GM21619 (cell line): ENCODE results near the gene ATAD1.
A peak's percentile ranks its signal among the peaks of the same experiment; 100 is the strongest.
"Not testable (repeated sequence)": the region's sequence is repeated elsewhere in the genome, so short reads cannot be mapped to it uniquely, and the experiment has no call there.

Source experiments
- ATAC-seq: cut with Tn5 transposase; IDR thresholded peaks from one replicate; pipeline ENCODE4 v1.9.1; 2021; ENCODE audit not compliant: unreplicated experiment

Gene ATAD1

DNA sequence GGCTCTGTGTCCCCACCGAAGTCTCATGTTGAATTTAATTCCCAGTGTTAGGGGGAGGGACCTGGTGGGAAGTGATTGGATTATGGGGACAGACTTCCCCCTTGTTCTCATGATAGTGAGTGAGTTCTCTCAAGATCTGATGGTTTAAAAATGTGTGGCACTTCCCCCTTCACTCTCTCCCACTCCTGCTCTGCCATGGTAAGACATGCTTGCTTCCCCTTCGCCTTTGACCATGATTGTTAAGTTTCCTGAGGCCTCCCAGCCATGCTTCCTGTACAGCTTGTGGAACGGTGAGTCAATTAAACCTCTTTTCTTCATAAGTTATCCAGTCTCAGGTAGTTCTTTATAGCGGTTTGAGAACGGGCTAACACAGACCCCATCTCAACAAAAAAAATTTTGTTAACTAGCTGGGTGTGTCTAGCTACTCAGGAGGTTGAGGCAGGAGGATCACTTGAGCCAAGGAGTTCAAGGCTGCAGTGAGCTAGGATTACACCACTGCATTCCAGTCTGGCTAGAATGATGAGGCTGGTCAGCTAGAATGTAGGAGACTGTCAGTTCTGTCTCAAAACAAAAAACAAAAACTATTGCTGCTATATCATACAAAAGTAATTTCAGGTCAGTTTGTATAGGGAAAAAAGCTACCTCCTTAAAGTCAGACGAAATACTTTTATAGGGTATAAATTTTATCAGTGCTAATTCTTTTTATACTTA is 57.7 kb downstream of the ATAD1 start:
- ATAC-seq = no peak

DNA sequence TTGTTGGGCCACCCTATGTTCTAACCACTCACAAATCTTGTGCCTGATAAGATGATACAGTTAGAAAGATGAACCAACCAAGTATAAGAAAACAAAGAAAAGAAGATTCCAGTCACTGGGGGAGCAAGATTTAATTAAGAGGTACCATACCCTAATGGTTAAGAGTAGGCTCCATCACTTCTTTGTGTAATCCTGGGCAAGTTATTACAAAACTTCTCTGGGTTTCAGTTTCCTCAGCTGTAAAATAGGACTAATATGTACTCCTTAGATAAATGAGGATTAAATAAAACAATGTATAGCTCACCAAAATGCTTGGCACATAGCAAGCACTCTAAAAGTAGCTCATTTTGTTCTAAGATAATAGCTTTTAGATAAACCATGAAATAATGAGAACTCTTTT is 58.5 kb downstream of the ATAD1 start:
- ATAC-seq = no peak

- ATAC-seq = no peak
Observed at GRCh38 chr10:87757685-87758084, 60.3 kb downstream of the ATAD1 start.

DNA sequence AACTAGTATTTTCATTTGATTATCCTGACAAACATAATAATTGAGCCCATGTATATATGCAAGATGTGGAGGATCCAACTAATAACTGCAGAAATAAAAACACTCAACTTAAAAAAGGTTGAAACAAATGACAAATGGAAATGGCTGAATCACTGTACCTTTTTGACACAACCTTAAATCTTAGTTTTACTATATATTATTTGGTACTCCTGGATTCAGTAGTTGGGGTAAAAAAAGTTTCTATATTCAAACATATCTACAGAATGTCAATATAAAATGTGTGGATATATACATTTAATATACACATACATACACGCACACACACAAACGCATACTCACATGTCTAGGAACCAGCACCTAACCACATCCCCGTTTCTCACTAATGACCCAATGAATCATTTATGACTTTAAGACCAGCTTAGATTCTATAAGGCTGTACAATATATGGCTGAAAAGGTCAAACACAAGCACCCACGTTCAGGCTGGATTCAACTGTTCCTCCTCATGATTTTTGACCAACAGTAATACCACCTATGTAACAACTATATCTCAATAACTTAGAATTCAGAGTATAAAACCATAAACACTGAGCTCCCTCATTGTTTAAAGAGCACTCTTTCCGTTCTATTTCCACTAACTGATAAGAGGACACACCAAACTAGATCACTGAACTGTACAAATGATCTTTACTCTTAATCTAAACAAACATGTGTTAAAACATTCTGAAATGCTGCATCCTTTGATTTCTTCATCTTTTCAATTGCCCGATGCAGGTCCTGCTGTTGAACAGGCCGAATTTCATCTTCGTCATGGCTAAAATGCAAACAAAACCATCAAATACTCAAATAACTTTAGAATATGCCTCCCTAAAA is 63.8 kb downstream of the ATAD1 start:
- ATAC-seq = no peak

DNA sequence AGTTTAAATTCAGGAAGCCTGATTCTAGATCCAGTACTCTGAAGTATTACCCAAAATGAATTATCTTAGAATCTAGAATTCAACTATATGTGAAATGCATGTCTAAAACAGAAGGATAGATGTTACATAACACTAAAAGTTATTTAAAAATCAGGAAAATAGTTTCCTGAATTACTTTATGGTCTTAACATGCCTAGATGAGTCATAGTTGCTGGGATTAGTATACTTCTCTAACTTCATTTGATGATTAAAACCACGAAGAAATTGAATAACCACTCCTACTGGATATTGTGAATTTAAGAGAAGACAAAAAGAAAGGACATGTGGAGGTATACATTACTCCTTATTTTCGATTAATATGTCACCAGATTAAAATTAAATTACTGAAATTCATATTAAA is 65.5 kb downstream of the ATAD1 start:
- no peak for ATAC-seq

- ATAC-seq = no peak
Observed at GRCh38 chr10:87751274-87751673, 66.8 kb downstream of the ATAD1 start.

GRCh38 chr10:87750817-87751216 is 67.2 kb downstream of the ATAD1 start:
- ATAC-seq = peak; percentile 56

DNA sequence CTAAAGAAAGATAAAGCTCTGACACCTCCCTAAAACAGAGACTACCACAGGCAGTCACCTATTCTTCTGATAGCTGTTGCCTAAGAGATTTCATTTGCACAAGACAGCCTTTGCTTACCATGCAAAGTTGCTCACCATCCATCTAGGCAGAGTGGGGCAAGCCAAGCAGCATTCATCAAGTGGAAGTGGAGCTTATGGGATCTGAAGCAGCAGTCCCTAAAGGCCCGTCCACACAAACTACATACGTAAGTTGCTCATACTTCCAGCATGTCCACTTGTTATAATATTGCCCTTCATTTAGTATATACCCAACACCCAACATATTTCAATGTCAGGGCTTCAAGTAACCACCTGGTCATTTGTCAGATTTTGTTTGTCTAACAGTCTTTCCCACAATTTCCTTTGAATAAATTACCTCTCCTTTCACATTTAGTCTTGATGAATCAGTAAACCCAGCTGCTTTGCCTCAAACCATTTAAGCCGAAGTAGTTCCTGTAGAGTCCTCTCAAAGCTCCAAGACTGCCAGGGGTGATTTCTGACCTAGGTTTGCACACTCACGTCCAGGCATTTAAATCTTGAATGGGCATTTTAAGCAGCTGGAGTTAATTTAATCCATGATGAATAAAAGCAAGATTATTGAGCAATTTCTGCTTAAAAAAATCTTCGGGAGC is 67.9 kb downstream of the ATAD1 start:
- no peak for ATAC-seq

DNA sequence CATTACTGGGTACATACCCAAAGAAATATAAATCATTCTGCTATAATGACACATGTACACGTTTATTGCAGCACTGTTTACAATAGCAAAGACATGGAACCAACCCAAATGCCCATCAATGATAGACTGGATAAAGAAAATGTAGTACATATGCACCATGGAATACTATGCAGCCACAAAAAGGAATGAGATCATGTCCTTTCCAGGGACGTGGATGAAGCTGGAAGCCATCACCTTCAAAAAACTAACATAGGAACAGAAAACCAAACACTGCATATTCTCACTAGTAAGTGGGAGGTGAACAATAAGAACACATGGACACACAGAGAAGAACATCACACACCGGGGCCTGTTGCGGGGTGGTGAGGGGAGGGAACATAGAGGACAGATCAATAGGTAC is 69.8 kb downstream of the ATAD1 start:
- not testable (repeated sequence) for ATAC-seq

- no peak for ATAC-seq
Observed at GRCh38 chr10:87746911-87747310, 71.1 kb downstream of the ATAD1 start.

DNA sequence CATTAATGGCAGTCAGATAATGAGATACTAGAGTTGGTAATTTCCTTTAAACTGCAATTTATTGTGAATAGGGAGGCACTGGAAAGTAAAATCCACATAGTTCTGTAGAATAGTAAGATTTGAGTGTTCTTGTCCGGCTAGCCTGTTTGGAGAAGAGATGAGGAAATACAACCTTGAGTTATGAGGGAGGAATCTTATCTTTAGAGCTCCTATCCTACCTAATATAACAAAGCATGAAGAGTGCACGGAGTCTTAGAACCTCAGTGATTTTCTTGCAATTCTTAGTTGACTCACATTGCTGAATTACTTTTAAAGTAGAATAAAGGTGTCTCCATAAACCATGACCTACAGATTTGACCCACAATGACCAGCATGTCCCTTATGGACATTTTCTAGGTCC is 73.4 kb downstream of the ATAD1 start:
- no peak for ATAC-seq

DNA sequence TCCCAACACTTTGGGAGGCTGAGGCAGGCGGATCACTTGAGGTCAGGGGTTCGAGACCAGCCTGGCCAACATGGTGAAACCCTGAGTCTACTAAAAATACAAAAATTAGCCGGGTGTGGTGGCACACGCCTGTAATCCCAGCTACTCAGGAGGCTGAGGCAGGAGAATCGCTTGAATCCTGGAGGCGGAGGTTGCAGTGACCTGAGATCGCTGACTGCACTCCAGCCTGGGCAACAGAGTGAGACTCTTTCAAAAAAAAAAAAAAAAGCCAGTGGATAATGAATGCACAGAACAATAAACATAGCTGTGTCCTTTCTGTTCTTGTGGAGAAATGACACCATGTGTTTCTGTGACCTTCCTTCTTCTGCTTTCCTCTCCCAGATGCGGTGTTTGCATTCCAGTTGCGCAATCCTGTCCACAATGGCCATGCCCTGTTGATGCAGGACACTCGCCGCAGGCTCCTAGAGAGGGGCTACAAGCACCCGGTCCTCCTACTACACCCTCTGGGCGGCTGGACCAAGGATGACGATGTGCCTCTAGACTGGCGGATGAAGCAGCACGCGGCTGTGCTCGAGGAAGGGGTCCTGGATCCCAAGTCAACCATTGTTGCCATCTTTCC is 74.9 kb downstream of the ATAD1 start:
- not testable (repeated sequence) for ATAC-seq

GRCh38 chr10:87740254-87740655 is 77.8 kb downstream of the ATAD1 start:
- ATAC-seq = no peak

DNA sequence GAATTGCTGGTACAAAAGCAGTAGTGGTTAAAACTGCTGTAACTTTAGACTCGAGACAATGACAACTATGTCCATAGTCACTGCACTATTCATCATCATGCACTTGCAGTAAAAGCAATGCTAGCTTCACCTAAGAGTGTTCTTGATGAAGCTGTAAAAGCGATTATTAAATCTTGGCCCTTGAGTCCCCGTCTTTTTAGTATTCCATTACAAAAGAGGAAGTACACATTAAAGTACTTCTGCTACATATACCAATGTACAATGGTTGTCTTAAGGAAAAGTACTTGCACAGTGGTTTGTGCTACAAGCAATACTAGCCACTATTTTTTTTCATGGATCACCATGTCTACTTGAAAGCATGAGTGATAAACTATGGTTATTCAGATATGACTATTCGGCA is 78.3 kb downstream of the ATAD1 start:
- ATAC-seq = no peak

DNA sequence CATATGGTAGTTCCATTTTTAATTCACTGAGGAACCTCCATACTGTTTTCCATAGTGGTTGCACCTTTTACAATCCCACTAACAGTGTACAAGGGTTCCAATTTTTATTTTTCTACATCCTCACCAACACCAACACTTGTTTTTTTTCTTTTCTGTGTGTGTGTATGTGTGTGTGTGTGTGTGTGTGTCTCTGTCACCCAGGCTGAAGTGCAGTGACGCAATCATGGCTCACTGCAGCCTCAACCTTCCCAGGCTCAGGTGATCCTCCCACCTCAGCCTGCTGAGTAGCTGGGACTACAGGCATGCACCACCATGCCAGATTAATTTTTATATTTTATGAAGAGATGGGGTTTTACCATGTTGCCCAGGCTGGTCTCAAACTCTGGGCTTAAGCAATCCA is 79.8 kb downstream of the ATAD1 start:
- not testable (repeated sequence) for ATAC-seq

DNA sequence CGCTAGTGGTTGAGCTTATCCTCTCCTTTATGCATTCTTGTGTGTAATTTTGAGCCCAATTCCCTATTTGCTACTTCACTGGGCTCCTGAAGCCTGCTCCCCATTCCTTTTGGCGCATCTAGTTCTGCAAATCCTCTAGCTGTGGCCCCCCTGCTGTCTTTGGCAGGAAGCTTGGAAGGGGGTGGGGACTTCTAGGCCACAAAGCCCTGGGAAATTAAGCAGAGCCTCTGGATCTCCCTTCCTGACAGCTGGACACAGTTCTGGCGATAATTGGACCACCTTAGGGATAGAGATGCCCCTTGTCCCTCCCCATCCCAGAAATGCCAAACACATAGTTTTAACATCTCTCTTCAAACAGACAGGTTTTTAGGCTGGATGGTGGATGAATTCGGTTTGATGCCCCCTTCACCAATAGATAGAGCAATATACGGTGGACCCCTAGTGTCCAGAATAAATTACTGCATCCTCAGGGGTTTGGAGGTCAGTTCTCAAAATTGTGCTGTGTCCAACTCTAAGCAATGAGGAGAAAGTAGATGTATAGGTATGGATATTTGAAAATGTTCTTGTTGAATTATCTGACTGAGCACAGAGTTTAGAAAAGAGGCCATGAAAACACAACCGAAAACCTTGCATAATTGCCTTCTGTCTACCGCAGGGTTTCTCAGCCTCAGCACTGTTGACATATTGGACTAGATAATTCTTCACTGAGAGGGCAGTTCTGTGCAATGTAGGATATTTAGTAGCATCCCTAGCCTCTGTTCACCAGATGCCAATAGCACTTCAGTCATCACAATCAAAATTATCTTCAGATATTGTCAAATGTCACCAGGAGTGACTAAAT is 82.8 kb downstream of the ATAD1 start:
- no peak for ATAC-seq

DNA sequence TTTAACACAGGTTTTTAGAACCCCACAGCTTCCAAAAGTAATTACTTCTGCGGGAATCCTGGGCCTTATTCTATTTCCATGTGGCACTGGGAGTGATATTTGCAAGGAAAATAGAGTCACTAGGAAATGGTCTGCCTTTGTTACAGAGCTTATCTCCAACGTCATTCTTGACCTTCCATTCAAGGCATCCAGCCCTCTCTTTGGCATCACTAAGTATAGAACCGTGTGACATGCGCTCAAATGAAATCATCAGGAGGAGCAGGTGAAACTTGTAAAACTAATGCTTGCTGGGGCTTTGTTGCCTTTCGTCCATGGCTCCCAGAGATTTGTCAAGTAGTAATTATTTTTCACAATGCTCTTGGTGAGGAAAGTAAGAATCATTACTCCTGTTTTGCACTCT is 84.9 kb downstream of the ATAD1 start:
- ATAC-seq = no peak

- ATAC-seq = no peak
Observed at GRCh38 chr10:87729940-87730339, 88.1 kb downstream of the ATAD1 start.

- ATAC-seq = no peak
Observed at GRCh38 chr10:87724789-87725188, 93.2 kb downstream of the ATAD1 start.

GRCh38 chr10:87723500-87723899 is 94.5 kb downstream of the ATAD1 start:
- ATAC-seq = no peak

DNA sequence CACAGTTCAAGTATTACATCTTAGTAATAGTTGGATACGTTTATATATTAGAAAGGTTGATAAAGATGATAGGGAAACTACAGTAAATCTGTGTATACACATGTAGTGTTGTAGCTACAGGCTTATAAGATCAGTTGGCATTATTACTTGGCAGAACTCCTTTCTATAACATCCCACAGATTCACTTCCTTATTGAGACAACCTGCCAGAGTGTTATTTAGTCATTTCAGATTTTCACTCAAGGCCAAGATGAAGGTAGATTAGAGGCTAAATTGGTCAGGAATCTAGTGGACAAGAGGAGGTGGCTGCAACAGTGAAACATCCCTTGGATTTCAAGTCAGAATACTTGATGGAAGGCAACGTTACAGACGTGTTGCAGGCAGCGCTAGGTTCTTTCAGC is 95.3 kb downstream of the ATAD1 start:
- ATAC-seq = no peak
